Measurements from ENCODE around the gene C2orf42. TPM values are rescaled to one million over a fixed set of nuclear protein-coding genes. Genes with fewer than 3 reads are reported as not detected.
"Not testable (repeated sequence)": the region's sequence is repeated elsewhere in the genome, so short reads cannot be mapped to it uniquely, and the experiment has no call there.

C2orf42 gene
- polyA plus RNA-seq, 4 donors = 13.3 to 19.0 (median 18.2) TPM

- no peak for DNase-seq (ENCODE audit: low read depth in 4 of 4, low spot score in 3 of 4)
These were observed 57.1 kb downstream of the C2orf42 start for GRCh38 chr2:70133491-70134322.

- DNase-seq (ENCODE audit: low read depth in 4 of 4, low spot score in 3 of 4) = no peak
These were observed 57.7 kb downstream of the C2orf42 start for GRCh38 chr2:70133127-70133452.

- DNase-seq (ENCODE audit: low read depth in 4 of 4, low spot score in 3 of 4) = no peak
These were observed 58.3 kb downstream of the C2orf42 start for GRCh38 chr2:70132244-70133126.

DNA sequence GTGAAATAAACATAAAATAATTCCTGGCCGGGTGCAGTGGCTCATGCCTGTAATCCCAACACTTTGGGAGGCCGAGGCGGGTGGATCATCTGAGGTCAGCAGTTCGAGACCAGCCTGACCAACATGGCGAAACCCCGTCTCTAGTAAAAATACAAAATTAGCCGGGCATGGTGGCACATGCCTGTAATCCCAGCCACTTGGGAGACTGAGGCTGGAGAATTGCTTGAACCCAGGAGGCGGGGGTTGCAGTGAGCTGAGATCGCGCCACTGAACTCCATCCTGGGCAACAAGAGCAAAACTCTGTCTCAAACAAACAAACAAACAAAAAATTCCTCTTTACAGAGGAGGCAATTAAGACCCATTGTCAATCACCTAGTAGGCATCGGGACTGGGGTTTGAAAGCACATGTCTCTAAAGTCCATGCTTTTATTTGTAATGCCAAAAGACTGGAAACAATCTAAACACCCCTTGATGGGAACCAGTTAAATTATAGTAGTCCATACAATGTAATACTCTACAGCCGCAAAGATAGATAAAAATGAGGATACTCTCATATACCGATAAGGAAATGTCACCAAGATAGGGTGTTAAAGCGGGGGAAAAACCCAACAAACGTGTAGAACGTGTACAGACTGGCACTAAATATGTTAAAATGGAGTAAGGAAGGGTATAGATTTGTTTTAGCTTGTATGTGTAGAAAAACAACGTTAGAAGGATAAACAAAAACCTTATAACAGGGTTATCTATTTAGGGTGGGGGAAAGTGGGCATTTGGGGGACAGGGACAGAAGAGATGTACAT lies 59.3 kb downstream of the C2orf42 start:
- not testable (repeated sequence) for DNase-seq (ENCODE audit: low read depth in 4 of 4, low spot score in 3 of 4)

DNA sequence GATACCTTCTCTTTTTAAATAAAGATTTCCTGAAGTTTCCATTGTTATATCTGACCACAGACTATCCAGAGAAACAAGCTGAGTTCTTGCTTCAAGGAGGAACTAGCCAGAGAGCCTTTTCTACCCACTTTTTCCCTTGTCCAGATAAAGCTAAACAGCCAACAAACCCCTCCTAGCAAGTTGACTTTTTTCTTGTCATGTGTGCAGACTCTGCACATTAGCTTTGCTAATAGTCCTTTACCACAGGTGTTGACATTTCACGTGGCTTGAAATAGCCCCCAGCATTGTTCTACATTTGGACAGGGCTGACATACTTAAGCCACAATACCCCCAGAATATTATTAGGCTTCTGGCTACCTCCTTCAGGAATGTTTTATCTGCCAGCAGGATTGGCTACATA lies 62.8 kb downstream of the C2orf42 start:
- DNase-seq (ENCODE audit: low read depth in 4 of 4, low spot score in 3 of 4) = no peak

DNA sequence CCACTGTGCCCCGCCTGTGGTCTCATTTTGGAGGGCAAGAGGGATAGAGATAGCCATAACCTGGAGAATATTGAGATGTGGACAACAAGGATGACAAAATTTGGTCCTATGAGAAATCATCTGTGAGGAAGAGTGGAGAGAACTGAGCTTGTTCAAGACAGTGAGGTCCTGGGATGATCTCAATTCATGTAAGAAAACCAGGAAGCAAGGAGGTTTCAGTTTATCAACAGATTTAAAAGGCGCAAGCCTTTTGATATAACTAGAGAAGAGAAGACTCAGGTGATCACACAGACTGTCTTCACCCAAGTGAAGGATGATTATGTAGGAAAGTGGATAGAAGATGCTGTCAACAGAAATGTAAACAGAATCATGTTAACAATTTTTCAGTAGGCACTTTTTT lies 64.4 kb downstream of the C2orf42 start:
- no peak for DNase-seq (ENCODE audit: low read depth in 4 of 4, low spot score in 3 of 4)

GRCh38 chr2:70125498-70125898 lies 65.3 kb downstream of the C2orf42 start:
- DNase-seq (ENCODE audit: low read depth in 4 of 4, low spot score in 3 of 4) = no peak

- no peak for DNase-seq (ENCODE audit: low read depth in 4 of 4, low spot score in 3 of 4)
These were observed 65.8 kb downstream of the C2orf42 start for GRCh38 chr2:70124983-70125480.

GRCh38 chr2:70123829-70124116 lies 67.0 kb downstream of the C2orf42 start:
- DNase-seq (ENCODE audit: low read depth in 4 of 4, low spot score in 3 of 4) = no peak

DNA sequence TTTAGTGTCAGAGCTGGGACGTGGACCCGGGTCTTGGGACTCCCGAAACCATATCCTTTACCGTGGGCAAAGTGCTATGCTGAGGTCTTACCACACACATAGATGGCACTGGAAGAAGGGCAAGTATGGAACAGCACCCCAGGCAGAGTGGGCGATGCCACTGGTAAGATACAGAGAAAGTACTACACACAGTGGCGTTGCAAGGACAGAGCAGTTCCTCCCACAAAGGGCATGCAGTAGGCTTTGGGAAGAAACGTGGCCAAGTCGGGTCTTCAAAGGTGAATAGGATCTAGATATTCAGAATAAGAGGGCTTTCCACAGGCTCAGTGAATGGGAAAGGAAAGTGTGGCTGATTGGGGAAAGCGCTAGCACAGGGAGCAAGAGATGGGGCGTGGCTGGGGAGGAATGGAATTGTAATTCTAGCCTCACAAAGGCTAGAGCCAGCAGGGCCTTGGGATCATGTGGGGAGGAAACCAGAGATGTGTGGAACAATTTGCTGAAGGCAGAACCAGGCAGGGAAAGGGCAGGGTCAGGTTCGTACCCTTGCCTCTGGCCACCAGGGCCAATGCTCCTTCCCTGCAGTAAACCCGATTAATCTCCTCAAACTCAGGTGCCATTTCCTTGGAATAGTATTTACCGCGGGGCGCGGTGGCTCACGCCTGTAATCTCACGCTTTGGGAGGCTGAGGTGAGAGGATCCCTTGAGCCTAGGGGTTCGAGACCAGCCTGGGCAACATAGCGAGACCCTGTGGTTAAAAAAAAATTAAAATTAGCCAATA lies 67.6 kb downstream of the C2orf42 start:
- DNase-seq (ENCODE audit: low read depth in 4 of 4, low spot score in 3 of 4) = no peak

- no peak for DNase-seq (ENCODE audit: low read depth in 4 of 4, low spot score in 3 of 4)
These were observed 68.3 kb downstream of the C2orf42 start for GRCh38 chr2:70122470-70122869.

GRCh38 chr2:70121627-70122372 lies 69.0 kb downstream of the C2orf42 start:
- DNase-seq (ENCODE audit: low read depth in 4 of 4, low spot score in 3 of 4) = no peak

- DNase-seq (ENCODE audit: low read depth in 4 of 4, low spot score in 3 of 4) = no peak
These were observed 71.9 kb downstream of the C2orf42 start for GRCh38 chr2:70118798-70119454.

GRCh38 chr2:70116936-70117552 lies 73.8 kb downstream of the C2orf42 start:
- no peak for DNase-seq (ENCODE audit: low read depth in 4 of 4, low spot score in 3 of 4)

- DNase-seq (ENCODE audit: low read depth in 4 of 4, low spot score in 3 of 4) = no peak
These were observed 75.0 kb downstream of the C2orf42 start for GRCh38 chr2:70115646-70116442.

- no peak for DNase-seq (ENCODE audit: low read depth in 4 of 4, low spot score in 3 of 4)
These were observed 77.3 kb downstream of the C2orf42 start for GRCh38 chr2:70113359-70114070.
